ENCODE measurements around the gene SPATA31E1.
"Not testable (repeated sequence)": the region's sequence is repeated elsewhere in the genome, so short reads cannot be mapped to it uniquely, and the experiment has no call there.

The SPATA31E1 gene

GRCh38 chr9:87886210-87886932 is 3.7 kb downstream of the SPATA31E1 start:
- DNase-seq (ENCODE audit: low read depth): no peak

- DNase-seq (ENCODE audit: low read depth): no peak
Measured at GRCh38 chr9:87886933-87887505, 4.3 kb downstream of the SPATA31E1 start.

DNA sequence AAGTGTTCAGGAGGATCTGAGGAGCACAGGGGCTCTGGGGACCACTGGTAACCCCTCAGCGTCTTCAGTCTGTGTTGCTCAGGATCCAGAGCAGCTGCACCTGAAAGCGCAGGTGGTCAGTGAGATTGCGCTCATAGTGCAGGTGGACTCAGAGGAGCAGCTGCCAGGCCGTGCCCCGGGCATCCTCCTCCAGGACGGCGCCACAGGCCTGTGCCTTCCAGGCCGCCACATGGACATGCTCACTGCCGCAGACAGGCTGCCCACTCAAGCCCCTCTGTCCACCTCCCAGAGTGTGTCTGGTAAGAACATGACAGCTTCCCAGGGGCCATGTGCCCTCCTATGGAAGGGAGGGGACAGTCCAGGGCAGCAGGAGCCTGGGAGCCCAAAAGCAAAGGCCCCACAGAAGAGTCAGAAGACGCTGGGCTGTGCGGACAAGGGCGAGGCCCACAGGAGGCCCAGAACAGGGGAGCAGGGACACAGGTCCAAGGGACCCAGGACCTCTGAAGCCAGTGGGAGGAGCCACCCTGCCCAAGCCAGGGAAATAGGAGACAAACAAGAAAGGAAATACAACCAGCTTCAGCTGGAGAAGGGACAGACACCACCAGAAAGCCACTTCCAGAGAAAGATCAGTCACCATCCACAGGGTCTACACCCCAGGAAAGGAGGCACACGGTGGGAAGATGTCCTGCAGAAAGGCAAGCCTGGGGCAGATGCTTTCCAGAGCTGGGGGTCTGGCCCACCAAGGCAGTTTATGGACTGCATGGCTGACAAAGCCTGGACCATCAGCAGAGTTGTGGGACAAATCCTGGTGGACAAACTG is 5.2 kb downstream of the SPATA31E1 start:
- DNase-seq (ENCODE audit: low read depth): no peak

DNA sequence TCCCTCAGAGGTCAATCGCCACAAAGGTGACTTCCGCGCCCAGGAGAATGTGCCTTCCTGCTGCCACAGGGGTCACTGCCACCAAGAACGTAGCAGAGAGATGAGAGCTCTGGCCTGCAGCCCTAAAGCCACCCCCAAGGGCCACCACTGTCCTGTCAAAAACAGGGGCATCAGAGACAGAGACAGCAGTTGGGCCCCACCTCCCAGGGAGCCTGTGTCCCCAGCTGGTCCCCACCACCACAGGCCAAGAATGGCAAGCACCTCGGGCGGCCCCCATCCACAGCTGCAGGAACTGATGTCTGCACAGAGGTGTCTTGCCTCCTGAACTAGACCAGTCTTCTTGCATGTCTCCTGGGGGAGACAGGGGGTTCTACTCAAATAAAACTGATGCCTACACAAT is 5.8 kb downstream of the SPATA31E1 start:
- DNase-seq (ENCODE audit: low read depth): no peak

GRCh38 chr9:87889065-87889881 is 6.6 kb downstream of the SPATA31E1 start:
- DNase-seq (ENCODE audit: low read depth): no peak

- DNase-seq (ENCODE audit: low read depth): no peak
Measured at GRCh38 chr9:87889882-87890252, 7.2 kb downstream of the SPATA31E1 start.

DNA sequence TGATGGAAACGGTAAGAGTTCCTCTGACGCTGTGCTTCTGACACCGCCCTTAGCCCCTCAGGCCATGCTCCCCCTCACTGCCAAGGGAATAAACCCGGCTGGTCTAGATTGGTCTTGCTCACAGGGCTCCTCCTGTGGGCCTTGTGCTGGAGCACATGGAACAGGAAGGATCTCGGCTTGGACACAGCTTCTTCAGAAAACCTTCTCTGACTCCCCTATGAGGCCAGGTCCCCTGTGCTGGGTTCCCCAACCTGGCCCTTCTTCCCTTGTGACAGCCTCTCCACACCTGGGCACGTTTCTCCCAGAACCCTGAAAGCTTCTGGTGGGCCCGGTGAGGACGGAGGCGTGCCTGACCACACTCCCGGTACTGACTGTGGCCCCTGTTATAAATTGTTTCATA is 8.2 kb downstream of the SPATA31E1 start:
- DNase-seq (ENCODE audit: low read depth): no peak

DNA sequence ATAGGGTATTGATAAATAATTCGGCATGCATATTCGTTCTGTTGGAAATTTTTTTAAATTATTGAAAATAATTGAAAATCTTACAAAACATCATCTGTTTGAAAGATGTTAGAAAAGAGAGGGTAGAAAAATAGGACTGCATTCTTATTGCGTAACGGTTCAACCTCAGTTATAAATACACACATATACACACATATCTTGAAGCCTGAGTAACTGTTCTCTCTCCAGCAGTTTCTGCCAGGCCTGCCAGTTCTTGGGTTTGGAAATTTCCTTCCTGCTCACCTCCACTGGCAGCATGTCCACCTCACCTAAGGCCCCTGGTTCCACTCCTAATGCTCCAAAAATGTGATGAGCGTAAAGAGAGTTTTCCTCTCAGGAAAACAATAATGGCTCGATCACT is 9.1 kb downstream of the SPATA31E1 start:
- no peak for DNase-seq (ENCODE audit: low read depth)

DNA sequence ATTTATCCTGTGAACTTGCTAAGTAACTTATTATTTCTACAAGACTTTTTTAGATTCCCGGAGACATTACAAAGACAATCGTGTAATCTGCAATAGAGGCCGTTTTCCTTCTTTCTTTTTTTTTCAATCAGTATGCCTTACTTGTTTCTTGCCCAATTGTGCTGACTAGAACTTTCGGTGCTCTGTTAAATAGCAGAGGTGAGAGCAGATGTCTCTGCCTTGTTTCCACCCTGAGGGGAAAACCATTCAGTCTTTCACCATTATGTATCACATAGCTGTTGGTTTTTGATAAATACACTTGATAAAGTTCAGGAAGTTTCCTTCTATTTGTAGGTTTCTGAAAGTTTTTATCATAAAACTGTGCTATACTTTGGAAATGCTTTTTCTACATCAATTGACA is 10.3 kb downstream of the SPATA31E1 start:
- DNase-seq (ENCODE audit: low read depth): no peak

DNA sequence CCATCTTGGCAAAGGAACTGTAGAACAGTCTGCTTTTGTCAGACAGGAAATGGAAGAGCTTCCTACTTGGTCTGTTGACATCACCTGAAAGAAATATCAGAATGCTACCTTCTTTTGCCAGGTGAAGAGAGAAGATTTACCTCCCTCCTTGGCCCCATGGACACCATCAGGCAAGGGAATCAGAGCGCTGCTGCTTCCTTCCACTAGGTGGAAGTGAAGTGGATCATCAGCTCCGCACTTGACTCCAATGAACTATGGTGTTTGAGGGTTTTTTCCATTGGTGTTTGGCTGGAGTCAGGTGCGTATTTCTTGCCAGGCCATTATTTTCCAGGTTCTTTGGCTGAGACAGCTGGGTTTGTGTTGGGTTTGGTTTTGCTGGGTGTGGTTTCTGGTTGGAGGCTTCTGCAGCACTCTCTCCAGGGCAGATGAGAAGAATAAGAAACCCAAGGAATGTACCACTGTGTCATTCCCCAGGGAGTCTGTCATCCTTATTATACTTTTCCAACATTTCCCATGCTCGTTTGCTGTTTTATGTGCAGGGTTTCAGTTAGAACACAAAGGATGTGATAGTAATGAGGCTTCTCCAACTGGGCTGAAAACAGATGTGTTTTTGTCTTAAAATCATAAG is 12.4 kb downstream of the SPATA31E1 start:
- no peak for DNase-seq (ENCODE audit: low read depth)

DNA sequence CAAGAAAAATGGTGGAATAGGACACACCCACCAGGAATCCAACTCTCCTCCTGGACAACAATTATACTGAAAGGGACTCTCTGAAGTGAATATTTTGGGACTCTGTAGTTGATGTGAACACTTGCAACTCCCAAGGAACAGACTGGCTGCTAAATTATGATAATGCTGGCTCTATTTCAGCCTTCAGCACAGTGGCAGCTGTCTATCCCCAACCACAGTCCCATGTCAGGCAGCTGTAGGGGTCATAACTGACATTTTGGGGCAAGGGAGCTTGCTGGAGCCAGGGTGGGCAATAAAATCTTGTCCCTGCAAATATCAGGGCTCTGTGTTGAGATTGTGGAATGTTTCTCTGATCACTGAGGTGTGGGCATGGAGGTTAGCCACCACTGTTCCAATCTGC is 14.2 kb downstream of the SPATA31E1 start:
- DNase-seq (ENCODE audit: low read depth): no peak

GRCh38 chr9:87898151-87898550 is 15.5 kb downstream of the SPATA31E1 start:
- no peak for DNase-seq (ENCODE audit: low read depth)

DNA sequence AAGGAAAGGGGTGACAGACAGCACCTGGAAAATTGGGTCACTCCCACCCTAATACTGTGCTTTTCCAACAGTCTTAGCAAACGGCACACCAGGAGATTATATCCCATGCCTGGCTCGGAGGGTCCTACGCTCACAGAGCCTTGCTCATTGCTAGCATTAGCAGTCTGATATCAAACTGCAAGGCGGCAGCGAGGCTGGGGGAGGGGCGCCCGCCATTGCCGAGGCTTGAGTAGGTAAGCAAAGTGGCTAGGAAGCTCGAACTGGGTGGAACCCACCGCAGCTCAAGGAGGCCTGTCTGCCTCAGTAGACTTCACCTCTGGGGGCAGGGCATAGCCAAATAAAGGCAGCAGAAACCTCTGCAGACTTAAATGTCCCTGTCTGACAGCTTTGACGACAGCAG is 19.7 kb downstream of the SPATA31E1 start:
- not testable (repeated sequence) for DNase-seq (ENCODE audit: low read depth)

- no peak for DNase-seq (ENCODE audit: low read depth)
Measured at GRCh38 chr9:87909310-87910041, 26.8 kb downstream of the SPATA31E1 start.

- DNase-seq (ENCODE audit: low read depth): no peak
Measured at GRCh38 chr9:87910821-87911220, 28.1 kb downstream of the SPATA31E1 start.

DNA sequence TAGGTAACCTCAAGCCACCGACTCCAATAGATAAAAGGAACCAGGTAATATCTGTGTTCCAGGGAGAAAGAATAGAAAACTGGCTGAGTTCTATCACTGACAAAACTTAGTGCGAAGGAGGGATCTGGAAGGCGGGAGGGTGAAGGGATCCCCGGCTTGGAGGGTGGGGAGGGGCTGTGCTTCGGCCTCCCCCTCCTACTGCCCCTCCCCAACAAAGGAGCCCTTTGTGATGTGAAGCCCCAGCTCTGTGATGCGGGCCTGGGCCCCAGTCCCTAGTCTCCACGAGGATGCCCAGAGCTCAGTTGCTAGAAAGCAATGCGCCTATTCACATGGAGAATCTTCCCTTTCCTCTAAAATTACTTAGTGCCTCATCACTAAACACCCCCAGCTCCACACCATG is 35.0 kb downstream of the SPATA31E1 start, which contains the start of gene SPATA31C1:
Gene SPATA31C1 (plus strand): TSS at position 301 of the 400 bp plus-strand sequence.
- DNase-seq (ENCODE audit: low read depth): not testable (repeated sequence)

DNA sequence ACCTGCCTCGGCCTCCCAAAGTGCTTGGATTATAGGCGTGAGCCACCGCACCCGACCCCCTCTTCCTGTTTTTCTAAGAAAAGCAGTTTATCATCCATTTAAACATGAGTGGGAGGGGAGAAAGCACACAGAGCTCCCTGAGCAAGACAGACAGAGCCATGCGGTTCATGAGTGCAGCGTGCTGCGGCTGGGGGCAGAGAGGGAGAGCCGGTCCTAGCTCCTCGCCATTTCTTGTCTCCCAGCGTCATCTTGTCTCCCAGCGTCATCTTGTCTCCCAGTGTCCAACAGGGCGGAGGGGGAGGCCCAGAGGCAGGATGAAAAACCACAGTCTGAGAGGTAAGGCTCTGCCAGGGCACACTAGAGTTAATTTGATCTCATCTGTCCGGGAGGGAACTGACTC is 36.3 kb downstream of the SPATA31E1 start:
- DNase-seq (ENCODE audit: low read depth): not testable (repeated sequence)

- DNase-seq (ENCODE audit: low read depth): not testable (repeated sequence)
Measured at GRCh38 chr9:87921561-87921960, 38.9 kb downstream of the SPATA31E1 start.

GRCh38 chr9:87923012-87923411 is 40.3 kb downstream of the SPATA31E1 start:
- not testable (repeated sequence) for DNase-seq (ENCODE audit: low read depth)

- not testable (repeated sequence) for DNase-seq (ENCODE audit: low read depth)
Measured at GRCh38 chr9:87924851-87925250, 42.2 kb downstream of the SPATA31E1 start.

DNA sequence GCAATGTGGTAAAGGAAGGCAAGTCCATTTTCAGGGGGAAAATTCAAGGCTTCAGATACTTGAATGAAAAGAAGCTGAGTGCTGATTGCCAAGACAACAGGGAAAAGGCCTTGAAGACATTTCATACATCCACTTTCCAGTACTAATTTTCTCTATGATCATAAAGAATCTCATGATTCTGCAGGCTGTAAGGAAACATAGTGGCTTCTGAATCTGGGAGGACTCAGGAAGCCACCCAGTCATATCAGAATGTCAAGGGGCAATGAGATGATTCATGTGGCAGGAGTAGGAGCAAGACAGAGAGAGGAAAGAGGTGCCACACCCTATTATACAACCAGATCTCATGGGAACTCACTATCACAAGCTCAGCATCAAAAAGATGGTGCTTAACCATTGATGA is 46.5 kb downstream of the SPATA31E1 start:
- not testable (repeated sequence) for DNase-seq (ENCODE audit: low read depth)
